IPS-11a (cell line): ENCODE measurements around the gene LSMEM2.
"Not testable (repeated sequence)": the region's sequence is repeated elsewhere in the genome, so short reads cannot be mapped to it uniquely, and the experiment has no call there.

Experiments
- H3K4me3 ChIP-seq: one replicate; pipeline ENCODE4 v1.5.1; 2013; ENCODE audit warnings: low read depth, low read length, control low read depth

The LSMEM2 gene

GRCh38 chr3:50276762-50277101 lies 2.2 kb upstream of the LSMEM2 start:
- H3K4me3 ChIP-seq, result no peak overlapping the region

GRCh38 chr3:50278123-50278879 lies 586 bp upstream of the LSMEM2 start:
- no peak overlapping the region for H3K4me3 ChIP-seq

GRCh38 chr3:50279255-50280016 lies 549 bp downstream of the LSMEM2 start:
- no peak overlapping the region for H3K4me3 ChIP-seq

GRCh38 chr3:50284121-50284520 lies 5.2 kb downstream of the LSMEM2 start:
- not testable (repeated sequence) for H3K4me3 ChIP-seq

- H3K4me3 ChIP-seq, result no peak overlapping the region
Observed at GRCh38 chr3:50286322-50287227, 7.7 kb downstream of the LSMEM2 start.

- no peak overlapping the region for H3K4me3 ChIP-seq
Observed at GRCh38 chr3:50287262-50287661, 8.4 kb downstream of the LSMEM2 start.

GRCh38 chr3:50288387-50289007 lies 9.6 kb downstream of the LSMEM2 start:
- H3K4me3 ChIP-seq, result no peak overlapping the region

- H3K4me3 ChIP-seq, result no peak overlapping the region
Observed at GRCh38 chr3:50289130-50289529, 10.2 kb downstream of the LSMEM2 start.

GRCh38 chr3:50290161-50290641 lies 11.3 kb downstream of the LSMEM2 start:
- no peak overlapping the region for H3K4me3 ChIP-seq

GRCh38 chr3:50292159-50293078 lies 13.5 kb downstream of the LSMEM2 start, which contains the start of gene IFRD2:
TSS of gene IFRD2 (minus strand) at chr3:50292429. CDS start at chr3:50292274, 155 bp downstream.
- H3K4me3 ChIP-seq, result peak within 1 kb of the TSS; percentile 84

- no peak overlapping the region for H3K4me3 ChIP-seq
Observed at GRCh38 chr3:50293079-50293801, 14.4 kb downstream of the LSMEM2 start.

GRCh38 chr3:50294089-50294488 lies 15.2 kb downstream of the LSMEM2 start:
- no peak overlapping the region for H3K4me3 ChIP-seq

- no peak overlapping the region for H3K4me3 ChIP-seq
Observed at GRCh38 chr3:50294492-50295403, 15.9 kb downstream of the LSMEM2 start.

GRCh38 chr3:50295553-50296431 lies 16.9 kb downstream of the LSMEM2 start:
- H3K4me3 ChIP-seq, result no peak overlapping the region

GRCh38 chr3:50296721-50297383 lies 18.0 kb downstream of the LSMEM2 start:
- H3K4me3 ChIP-seq, result no peak overlapping the region

GRCh38 chr3:50297384-50297775 lies 18.5 kb downstream of the LSMEM2 start:
- H3K4me3 ChIP-seq, result no peak overlapping the region
